HG02623 (cell line): Measurements from ENCODE around the gene OAT.

Source experiments
- ATAC-seq: cut with Tn5 transposase; IDR thresholded peaks from one replicate; pipeline ENCODE4 v1.9.1; 2021; ENCODE audit warnings: moderate library complexity; ENCODE audit not compliant: unreplicated experiment

OAT gene

DNA sequence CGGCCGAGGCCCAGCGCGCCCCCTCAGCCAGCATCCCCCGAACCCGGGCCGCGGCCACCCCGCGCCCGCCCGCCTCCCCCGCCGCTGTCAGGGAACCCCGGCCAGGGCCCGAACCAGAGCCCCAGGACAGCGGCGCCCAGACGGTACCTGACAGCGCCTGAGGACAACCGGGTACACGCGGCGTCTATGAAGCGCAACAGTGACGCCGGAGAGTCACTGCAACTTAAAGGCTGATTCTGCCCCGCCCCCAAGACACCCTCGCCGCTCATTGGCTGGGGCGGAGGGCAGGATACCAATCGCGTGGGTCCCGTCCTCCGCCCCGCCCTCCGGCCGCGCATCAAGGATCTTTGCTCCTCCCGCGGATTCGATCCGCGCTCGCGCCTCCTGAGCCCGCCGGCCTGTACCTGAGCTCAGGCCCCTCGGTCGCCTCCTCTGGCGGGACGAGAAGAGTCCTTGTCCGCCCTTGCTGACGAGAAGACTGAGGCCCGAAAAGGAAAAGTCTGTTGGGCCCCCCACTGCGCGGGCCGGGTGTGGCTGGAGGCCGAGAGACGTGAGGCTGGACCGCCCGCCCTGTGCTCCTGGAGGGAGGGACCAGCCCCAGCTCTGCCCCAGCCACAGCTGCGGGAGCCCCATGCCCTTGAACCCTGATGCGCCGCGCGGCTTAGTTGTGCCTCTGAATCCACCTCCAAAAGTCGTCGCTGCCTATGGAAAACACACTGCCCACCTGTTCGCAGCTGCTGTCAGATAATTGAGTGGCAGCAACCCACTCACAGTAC lies at the start of gene OAT:
TSS of gene OAT (minus strand) at position 198 of the 776 bp plus-strand sequence. CDS start 6,752 bp downstream, outside the sequence.
- ATAC-seq, result peak; percentile 94

DNA sequence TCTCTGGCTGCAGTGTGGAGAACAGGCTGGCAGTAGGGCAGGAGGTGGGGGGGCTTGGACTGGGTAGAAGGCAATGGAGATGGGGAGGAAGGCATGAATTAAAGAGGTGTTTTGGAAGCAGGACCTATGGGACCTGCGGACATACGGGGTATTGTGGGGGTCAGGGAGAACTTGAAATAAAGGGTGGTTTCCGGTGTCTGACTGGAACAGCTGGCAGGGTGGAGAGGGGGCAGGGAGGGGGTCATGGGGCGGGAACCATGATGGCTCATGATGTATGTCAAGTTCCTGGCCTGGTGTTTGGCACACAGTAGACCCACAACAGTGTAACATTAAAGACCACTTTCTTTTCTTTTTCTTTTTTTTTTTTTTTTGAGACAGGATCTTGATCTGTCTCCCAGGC lies 48.4 kb upstream of the OAT start:
- ATAC-seq, result no peak

DNA sequence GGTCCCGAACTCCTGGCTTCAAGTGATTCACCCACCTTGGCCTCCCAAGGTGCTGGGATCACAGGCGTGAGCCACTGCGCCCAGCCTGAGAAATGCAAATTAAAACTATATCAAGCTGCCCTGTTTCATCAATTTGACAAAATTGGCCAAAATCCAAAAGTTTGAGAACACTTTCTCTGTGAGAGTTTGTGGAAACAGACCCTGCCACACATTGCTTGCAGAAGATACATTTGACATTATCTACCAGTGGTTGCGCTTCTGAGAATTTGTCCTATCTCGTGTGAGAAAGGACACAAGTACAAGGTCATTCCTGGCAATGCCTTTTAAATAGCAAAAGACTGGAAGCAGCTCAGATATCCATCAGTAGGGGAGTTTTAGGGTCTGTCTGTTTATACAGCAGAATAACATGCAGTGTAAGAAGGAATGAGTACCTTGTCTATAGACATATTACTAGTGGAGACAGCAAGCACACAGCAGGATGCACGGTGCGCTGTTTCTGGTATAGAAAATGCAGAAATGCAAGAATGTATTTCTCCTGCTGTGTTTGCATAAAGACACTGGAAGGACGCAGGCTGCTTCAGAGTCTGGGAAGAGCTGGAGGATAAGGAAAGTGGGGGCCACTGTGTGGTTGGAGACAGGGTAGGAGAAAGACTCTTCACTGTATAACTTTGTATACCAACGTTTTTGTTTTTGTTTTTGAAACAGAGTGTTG lies 47.2 kb upstream of the OAT start:
- no peak for ATAC-seq

DNA sequence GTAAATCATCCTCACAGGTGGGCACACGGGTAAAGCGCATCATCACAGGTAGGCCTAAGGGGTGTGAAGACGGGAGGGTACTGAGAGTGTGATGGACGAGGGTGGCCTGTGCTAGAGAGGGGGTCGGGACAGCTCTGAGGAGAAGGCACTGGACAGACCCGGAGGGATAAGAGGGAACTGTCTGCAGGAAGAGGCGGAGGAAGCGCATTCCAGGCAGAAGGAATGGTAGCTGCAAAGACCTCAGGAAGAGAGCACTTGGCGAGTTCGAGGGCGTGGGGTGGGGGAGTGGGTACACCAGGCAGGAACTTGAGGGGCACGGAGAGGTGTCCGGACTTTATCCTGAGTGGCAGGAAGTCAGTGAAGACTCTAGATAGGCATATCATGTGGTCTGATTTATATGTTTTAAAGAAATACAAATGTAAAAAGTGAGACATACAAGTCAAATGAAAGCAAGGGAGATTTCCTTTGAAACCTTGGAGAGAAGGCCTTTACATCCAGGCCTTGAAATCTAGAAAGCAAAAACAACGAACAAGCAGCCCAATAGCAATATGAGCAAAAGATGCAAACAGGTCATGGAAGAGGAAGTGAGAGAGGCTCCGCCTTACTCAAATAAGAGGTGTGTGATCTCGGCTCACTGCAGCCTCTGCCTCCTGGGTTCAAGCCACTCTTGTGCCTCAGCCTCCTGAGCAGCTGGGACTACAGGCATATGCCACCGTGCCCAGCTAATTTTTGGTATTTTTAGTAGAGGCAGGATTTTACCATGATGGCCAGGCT lies 46.5 kb upstream of the OAT start:
- no peak for ATAC-seq

DNA sequence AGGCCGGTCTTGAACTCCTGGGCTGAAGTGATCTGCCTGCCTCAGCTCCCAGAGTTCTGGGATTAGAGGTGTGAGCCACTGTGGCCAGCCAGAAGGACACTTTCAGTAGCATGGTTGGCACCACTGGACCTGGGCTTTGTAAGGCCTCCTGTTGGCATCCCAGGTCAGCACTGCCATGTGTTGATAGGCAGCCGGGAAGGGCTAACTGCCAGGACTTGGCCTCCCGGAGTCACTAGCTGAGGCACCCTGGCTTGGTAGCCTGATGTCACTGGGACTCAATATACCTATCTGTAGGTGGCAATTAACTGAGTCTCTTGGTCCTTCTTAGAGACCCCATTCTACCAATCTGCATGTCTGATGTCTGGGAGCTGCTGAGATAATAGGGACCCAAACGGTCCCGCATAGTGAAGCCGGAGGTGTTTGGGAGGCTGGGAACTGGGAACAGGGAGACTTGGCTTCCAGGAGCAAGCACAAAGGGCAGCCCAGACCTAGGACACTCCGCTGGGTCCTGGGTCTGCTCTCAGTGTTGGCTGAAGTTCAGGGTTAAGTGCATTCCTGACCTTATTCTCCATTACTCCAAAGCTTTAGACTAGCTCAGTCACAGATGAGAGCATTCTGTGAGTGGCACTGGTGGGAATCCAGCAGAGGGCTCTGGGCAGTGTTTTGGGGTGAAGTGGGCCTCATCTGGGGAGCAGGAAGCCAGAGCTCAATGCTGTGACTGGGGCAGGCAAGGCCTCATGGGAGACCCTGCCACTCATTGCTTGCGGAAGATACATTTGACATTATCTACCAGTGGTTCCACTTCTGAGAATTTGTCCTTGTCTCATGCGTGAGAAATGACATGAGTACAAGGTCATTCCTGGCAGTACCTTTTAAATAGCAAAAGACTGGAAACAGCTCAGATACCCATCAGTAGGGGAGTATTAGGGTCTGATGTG lies 45.6 kb upstream of the OAT start:
- no peak for ATAC-seq

DNA sequence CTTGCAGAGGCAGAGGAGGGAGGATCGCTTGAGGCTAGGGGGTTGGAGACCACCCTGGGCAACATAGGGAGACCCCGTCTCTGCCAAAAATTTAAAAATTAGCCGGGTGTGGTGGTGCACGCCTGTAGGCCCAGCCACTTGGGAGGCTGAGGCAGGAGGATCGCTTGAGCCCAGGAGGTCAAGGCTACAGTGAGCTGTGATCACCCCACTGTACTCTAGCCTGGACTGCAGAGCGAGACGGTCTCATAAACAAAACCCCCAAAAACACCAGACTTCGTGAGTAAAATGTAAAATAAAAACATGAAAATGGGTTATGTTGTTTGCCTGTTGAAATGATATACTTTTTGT lies 43.6 kb upstream of the OAT start:
- ATAC-seq, result no peak

DNA sequence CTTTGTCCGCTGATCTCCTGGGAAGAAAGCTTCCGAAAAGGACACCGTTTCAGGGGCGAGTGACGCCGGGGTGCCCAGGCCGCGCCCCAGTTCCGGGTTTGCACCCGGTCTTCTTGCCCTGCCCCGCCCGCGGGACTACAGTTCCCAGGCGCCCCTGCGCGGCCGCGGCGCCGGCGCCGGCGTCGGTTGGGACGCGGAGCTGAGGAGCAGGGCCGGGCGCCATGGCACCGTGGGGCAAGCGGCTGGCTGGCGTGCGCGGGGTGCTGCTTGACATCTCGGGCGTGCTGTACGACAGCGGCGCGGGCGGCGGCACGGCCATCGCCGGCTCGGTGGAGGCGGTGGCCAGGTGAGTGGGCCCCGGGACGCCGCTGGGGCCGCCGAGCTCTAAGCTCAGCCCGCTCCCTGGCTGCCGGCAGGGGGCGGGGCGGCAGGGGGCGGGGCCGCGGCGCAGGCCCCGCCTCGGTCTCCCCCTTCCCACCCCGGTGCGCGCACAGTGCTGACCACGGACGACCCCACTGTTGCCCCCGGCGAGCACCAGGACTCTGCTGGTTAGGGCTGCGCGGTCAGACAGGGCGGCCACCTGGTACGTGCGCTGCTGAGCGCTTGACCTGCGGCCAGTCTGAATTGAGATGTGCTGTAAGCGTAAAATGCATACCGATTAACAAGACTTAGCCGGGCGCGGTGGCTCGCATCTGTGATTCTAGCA lies 43.1 kb upstream of the OAT start, which contains the start of gene LHPP:
TSS of gene LHPP (plus strand) at position 182 of the 706 bp plus-strand sequence. CDS start at position 222, 40 bp downstream.
- ATAC-seq, result peak; percentile 95

DNA sequence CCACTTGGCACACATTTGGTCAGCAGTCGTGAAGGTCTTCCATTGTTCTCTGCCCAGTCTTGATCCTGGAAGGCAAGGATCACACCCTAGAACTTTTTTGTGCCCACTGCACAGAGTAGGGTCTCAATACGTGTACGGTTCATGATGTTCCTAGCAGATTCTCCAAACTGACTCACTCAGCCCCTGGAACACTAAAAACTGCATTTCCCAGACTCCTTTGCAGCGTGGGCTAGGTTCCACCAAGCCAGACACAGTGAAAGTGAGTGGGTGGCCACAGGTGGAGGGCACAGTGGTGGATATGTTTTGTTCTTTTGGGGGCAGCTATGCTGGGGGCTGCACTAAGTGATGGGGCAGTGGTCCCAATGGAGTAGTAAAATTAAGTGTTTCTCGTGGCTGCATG lies 41.4 kb upstream of the OAT start:
- ATAC-seq, result no peak

DNA sequence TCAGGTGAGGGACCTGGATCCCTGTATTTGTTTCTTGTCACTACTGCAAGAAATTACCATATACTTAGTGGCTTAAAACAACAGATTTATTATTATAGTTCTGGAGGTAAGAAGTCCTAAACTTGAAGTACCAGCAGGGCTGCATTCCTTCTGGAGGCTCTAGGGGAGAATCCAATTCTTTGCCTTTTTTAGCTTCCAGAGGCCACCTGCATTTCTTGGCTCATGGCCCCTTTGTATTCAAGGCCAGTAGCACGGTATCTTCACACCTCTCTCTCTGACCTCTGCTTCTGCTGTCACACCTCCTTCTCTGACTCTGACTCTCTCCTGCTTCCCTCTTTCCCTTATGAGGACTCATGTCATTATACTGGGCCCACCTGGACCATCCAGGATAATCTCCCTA lies 40.7 kb upstream of the OAT start:
- ATAC-seq, result no peak

DNA sequence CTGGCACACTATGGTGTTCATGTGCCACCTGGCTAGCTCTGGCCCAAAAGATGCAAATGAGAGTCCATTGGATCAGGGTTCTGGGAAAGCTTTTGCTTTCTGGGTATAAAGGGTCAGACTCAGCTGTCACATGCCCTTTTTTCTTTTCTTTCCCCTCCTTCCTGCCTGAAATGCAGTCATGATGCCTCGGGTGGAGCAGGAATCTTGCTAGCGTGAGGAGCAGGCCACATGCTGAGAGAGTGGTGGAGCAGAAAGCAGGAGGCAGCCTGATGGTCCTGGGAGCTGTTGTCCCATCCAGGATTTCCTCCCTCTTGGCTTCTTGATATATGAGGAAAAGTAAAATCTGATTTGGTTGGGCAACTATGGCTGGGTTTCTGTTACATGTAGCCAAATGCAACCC lies 40.2 kb upstream of the OAT start:
- no peak for ATAC-seq

DNA sequence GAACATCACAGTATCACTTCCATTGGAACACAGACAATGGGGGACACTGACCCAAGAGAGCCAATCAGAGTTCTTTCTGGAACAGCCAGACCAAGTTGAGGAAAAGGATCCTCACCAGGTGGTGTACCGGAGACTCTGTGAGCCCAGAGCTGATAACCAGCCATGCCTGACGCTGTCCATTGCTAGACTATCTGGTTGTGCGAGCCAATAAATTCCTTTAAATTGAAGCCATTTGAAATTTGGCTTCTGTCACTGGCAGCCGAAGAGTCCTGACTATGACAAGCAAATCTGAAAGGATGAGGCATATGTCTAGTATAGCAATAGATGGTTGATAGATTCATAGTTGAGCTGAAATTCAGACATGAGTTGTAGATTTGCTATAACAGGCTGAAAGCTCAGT lies 39.8 kb upstream of the OAT start:
- ATAC-seq, result no peak

DNA sequence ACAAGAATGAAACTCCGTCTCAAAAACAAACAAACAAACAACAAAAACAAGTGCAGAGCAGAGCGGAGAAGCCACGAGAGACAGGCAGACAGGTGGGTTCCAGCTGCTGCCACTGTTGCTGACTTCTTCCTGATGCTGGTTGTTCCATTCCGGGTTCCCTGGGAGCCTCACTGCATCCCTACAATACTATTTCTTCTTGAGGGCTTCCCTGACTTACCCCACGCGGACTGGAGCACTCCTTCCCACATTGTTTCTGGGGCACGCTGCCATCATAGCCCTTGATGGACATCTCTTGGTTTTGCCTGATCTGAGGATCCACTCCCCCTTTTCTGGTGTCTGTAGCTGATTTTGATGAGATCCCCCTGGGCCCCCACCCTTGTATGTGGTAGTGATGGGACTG lies 36.7 kb upstream of the OAT start:
- no peak for ATAC-seq

DNA sequence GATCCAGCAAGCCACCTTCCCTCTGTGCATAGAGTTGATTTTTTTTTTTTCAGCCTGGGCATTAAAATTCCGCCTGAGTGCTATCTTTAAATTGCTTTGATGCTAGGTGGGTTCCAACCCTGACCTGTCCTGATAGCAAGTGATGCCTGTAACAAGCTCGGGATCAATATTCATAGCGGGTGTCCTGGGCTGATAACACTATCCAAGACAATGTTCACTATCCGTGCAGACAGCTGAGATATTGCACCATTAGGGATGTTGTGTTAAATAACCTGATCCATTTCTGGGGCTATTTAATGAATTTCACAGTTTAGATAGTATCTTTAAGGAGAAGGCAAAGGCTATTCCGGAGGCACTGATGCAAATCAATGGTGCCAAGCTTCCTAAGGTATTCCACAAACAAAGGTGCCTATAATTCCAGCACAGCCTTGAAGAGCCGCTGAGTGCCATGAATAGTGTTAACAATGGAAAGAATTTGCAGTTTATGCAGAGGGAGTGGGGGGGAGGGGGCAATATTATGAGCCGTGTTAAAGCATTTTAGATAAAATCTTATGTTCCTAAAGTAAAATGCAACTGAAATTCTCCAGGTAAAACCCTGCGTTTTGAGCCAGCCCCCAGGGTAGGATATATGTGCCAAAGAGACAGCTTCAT lies 35.4 kb upstream of the OAT start:
- no peak for ATAC-seq

DNA sequence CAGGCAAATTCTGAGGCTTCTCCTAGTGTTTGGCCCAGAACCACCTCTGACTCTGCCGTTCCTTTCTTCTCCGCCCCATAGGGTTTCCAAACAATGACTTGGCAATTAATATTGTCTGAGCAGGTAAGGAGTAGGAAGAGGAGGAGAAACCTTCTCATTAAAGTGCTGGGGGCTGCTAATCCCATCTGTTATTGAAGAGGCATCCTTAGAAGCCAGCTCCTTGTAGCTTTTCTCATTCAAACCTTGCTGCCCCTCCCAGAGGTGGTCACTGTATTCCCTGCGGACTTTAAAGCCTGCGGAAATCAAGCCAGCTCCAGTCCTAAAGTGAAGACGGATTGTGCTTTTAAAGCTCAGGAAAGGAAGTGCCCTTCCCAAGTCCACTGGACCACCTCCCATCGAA lies 32.6 kb upstream of the OAT start:
- no peak for ATAC-seq

DNA sequence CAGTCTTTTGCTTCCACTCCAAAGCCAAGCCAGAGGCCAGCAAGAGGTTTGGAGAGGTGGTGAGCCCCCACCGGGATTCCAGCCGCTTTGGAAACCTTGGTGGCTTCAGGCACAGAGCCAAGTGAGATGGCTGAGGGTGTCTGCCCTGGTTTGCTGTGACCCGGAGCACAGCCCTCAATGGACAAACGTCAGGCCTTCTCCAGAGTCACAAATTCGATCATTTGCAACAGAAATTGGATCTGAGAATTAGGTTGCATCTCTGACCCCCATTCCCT lies 32.0 kb upstream of the OAT start:
- ATAC-seq, result no peak

DNA sequence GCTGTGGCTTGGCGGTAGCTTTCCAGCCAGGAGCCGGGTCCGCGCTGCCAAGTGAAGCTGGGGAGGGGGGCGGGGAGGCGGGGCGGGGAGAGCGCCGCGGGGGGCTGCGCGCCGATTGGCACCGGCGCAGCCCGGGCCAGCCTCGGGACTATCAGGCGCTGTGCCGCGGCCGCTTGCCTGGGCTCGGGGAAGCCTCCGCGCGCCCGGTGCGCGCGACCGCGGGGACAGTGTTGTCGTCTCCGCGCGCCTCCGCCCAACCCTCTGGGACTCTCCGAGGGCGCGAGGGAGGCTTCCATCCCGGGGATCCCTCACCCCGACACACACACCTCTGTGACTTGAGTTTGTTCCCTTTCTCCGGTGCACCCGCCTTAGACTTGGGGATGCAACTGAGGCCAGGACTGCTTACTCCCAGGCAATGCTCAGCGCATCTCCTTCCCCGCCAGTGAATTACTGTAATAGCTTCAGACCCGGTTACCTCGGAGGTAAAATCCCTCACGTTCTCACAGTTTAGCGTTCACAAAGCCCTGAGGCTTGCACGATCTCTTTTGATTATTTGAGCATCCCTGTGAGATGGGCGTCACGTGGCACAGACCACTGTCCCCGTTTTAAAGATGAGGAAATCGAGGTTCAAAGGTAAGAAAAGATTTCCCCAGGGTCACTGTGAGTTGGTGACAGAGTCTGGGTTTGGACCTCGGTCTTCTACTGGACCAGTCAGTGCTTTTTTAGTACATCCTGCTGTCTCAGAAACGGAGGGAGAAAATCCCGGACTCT lies 31.5 kb upstream of the OAT start, which contains the start of gene NKX1-2:
TSS of gene NKX1-2 (minus strand) at position 24 of the 771 bp plus-strand sequence. CDS start 92 bp downstream, outside the sequence.
- no peak for ATAC-seq

DNA sequence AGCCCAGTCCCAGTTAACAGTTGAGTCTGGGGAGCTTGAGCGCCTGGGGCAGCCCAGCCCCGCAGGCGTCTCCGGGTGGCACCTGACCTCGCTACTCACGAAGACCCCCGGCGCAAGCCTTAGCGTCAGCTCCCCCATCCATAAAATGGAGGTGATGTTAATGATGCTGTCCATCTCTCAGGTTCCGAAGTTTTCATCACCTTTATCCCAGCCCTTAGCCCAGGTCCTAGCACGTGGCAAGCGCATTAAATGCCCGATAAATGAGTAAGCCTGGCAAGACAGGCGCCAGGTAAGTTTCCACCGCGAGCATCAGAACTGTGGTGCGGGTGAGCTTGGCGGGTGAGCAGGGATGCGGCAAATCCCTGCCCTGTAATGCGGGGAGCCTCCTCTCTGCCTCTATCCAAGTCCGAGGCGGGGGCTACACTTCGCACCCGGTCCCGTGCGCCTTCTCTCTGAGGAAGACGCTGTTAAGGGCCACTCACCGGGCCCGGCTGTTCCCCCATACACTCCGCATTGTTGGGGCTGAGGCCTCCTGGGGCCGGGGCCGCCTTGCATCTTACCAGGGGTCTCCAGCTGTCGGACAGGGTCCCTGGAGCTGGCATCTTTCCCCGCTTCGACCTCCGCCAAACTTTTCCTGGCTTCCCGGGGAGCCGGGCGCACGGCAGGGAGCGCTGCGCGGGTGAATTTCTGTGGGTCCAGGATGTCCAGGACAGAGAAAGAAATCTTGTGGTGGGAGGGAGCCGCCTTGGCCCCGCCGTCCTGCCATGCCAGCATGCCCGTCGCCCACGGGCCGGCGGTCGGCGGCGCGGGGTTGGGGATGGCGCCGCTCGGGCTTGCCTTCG lies 30.7 kb upstream of the OAT start:
- ATAC-seq, result no peak

DNA sequence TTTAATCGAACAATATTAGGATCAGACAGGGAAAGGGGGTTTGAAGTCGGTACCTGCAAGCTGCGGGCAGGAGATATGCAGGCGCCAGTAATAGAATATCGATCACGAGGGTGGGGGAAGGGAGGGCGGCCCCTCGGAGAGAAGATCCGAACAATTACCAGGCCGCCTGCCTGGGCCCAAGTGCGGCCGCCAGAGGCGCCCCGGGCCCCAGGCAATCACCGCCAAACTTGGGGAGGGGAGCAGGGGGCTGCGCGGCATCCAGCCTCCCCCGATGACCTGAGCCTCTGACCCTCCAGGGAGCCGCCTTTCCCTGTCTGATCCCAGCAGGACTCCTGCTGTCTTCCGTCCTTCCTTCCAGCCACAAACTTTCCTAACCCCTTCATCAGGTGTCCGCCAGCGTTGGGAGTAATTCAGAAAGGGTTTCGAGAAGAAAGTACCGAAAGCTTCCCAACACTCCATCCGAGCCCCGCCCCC lies 30.0 kb upstream of the OAT start:
- no peak for ATAC-seq
